Middle frontal gyrus (tissue), 1 donor: ENCODE results near the gene NUDT7.

Source experiments
- DNase-seq: peaks from one replicate; pipeline ENCODE4 v3.0.0-alpha.2; 2015; ENCODE audit warnings: low spot score; ENCODE audit errors: extremely low spot score

The NUDT7 gene

DNA sequence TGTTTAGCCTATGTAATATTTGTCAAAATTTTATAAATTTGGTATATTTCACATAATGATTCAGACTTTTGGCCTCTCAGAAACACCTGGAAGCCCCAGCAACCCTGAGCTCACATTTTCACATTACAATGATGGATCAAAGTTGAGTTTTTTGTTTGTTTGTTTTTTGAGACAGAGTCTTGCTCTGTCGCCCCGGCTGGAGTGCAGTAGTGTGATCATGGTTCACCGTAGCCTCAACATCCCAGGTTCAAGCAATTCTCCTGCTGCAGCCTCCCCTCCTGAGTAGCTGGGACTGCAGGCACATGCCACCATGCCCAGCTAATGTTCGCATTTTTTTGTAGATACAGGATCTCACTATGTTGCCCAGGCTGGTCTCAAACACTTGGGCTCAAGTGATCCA lies 55.4 kb downstream of the NUDT7 start:
- DNase-seq = no peak

DNA sequence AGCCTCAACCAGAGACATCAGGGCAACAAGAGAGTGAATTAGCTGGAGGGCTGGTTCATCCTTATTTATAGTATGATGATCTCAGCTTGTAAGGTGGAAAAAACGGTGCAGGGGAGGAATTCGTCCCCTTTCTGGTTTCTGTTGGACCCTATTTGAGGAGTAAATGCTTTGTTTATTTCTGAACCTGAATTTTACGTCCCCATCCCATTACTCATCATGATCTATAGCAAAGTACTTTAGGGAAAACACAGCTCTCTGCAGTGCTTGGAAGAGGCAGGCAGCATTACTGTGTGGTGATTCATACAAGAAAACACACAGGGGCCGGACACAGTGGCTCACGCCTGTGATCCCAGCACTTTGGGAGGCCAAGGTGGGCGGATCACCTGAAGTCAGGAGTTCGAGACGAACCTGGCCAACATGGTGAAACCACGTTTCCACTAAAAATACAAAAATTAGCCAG lies 58.1 kb downstream of the NUDT7 start:
- no peak for DNase-seq

DNA sequence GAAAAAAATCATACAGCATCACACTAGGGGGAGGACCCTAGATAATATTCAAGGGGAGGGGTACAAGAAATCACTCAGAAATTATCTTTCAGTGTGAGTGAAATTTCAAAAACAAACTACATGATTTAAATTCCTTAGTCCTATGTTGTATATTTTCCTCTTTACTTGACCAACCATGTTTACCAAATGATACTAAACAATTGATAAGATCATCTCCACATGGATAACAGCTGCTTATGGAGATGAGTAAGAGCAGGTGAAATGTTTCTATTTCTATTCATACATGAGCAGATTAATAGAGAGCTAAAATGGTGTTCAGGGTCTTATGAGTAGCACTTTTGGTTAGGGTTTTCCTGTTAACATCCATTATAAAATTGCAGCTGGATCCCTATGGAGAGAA lies 58.8 kb downstream of the NUDT7 start:
- no peak for DNase-seq

DNA sequence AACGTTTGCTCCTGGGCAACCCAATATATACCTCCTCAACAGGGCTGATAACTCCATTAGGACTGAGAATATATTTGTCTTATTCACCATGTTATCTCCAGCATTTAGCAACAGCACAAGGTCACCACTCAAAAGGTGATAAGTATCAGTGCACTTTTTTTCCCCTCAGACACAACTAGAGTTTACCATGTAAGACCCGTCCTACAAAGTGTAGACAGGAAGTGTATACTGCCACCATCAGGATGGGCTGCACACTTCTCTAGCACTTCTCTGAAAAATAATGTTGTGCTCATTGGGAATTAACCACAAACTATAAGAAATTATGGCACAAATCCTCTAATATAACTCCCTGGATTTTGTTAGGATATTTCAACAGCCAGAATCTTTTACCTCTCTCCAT lies 60.4 kb downstream of the NUDT7 start:
- no peak for DNase-seq

DNA sequence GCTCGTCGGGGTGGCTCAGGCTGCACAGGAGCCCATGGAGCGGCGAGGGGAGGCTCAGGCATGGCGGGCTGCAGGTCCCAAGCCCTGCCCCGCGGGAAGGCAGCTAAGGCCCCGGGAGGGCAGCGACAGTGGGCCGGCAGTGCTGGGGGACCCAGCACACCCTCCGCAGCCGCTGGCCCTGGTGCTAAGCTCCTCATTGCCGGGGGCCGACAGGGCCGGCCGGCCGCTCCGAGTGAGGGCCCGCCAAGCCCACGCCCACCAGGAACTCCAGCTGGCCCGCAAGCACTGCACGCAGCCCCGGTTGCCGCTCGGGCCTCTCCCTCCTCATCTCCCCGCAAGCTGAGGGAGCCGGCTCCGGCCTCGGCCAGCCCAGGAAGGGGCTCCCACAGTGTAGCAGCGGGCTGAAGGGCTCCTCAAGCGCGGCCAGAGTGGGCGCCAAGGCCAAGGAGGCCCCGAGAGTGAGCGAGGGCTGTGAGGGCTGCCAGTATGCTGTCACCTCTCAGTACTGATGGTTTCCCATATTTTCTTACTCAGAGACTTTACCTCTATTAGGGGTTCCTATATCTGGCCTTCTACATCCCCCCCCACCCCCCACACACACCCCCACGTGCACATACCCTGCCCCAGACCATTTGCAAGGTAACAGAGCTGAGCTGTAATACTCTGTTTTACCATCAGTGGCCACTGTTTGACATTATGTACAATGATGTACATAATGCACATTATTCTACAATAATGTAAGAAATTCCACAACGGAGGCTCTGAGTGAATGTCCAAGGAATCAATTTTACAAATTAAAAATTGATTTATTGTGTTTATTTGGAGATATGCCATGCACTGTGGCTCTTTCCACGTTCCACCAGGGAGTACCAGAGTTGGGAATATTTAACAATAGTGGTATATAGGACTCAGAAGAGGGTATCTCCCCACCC lies 62.4 kb downstream of the NUDT7 start:
- no peak for DNase-seq

DNA sequence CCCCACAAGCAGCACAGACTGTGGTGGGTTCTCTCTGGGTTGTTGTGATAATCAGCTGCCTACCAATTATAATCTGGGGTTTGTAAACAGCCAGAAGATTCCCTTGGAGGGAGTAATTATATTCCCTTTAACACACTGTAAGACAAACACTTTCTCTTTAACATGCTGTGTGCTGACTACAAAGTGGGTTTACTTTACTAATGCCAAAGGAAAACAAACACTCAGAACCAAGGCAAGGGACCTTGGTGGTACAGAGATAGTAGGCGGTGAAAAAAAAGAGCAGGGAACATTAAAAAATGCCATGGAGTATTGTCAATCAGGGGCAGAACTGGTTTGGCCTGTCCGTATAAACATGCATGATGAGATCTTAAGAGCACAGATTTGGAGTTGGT lies 63.1 kb downstream of the NUDT7 start:
- no peak for DNase-seq

DNA sequence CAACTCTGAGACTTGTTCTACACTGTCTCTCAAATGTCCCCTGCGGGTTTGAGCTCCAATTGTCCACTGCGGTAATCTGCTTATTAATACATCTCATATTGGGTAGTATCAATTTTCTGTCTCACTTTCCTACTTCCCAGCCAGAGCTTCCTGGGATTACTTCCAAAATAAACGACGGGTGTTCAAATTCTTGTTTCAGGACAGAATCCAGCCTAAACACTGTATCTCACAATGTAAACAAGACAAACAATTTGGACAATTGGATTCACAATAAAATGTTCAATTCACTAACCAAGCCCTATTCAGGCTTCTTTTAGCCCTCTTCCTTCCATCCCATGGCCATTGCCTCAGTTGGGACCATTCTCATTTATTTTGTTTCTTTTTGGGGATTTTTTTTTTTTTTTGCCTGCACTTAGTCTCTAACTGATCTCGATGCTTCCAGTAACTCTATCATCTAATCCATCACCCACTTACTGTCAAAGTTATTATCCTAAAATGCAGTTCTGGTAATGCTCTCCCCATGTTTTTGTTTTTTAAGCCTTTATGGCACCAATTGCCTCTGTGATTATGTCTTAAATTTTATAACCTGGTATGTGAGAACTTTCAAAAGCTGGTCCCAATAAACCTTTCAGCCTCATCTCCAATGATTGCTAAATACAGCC lies 64.0 kb downstream of the NUDT7 start:
- DNase-seq = no peak

DNA sequence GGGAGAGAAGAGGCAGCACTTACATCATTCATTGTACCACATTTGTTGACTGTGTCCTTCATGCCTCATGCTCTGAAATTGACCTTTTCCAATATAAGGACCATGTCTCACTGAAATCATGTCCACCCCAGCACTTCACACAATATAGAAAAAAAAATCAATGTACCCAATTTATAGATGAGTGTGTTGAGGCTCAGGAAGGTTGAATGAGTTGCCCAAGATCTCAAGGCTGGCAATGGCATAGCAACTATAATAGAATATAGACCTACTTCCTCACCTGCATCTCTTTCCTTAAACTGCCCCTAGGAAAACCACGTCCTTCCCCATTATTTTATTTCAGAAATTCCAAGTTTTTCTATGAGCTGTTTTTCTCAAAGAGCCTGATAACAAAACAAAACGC lies 65.1 kb downstream of the NUDT7 start:
- DNase-seq = no peak

DNA sequence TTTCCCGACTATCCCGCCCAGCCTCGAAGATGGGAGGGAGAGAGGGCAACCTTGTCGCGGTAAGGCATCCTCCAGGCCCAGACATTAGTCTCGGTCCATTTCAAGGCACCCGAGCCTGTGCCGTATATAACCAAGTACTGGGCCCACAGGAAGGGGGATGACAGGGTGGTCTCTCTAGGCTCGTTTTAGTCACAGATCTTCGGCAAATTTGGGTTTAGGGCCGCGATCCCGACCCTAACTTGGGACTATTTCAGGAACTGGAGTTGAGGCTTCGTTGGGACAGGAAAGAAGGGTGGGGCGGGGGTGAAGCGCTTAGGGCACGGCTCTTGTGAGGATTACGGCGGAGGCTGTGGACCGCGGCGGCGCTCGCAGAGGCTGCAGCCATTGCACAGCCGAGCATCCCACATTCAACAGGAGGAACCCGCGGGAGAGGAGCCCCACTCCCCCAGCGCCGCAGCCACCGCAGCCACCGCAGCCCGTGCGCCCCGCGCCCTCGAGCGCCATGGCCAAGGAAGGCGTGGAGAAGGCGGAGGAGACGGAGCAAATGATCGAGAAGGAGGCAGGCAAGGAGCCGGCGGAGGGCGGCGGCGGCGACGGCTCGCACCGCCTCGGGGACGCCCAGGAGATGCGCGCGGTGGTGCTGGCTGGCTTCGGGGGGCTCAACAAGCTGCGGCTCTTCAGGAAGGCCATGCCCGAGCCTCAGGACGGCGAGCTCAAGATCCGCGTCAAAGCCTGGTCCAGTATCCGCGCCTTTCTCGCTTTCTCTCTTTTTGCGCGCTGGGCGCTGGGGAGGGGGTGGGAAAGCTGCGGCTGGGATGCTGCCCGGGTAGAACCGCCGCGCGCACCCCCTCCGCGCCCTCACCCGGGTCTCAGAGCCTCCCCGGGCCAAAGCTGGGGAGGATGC lies 66.1 kb downstream of the NUDT7 start, which contains the start of gene VAT1L:
TSS of gene VAT1L (plus strand) at position 384 of the 904 bp plus-strand sequence. CDS start at position 503, 119 bp downstream.
- DNase-seq = peak; percentile 52

DNA sequence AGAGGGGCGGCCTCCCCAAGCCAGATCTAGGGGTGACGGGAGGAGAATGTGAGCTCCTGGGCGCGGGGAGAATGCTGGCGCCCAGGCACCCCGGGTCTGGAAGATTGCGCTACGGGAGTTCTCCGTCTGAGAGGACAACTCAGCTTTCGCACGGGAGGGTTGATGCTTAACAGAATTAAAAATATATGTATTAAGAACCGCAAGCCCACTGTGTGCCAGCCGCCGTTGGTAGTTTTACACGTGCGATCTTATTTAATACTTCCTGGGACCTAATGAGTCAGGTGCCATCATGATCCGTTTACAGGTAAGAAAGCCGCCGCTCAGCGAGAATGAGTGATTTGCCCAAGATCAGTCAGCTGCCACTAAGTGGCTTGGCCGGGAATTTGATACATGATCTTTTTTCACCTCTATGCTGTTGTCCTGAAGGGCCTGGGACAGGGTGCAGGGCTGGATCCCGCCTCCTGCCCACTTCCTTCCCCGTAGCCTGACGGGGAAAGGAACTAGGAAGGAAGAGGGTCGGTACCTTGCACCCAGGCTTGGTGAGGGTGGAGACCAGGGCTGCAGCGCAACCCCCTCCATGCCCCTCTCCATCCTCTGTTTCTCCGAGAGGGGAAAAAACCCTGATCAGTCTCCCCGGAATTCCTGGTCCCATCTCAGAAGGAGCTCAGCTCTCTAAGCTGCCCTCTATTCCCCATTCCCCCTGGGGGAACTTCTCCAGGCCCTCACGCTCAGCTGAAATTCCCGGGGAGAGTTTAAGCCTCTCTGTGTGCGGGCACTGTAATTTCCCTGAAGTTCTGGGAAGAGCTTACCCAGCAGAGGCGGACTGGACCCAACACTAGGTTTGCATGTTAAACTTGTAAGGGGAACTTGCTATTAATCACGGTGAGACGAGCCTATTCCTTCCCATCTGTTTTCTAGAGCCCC lies 67.0 kb downstream of the NUDT7 start:
- DNase-seq = no peak

DNA sequence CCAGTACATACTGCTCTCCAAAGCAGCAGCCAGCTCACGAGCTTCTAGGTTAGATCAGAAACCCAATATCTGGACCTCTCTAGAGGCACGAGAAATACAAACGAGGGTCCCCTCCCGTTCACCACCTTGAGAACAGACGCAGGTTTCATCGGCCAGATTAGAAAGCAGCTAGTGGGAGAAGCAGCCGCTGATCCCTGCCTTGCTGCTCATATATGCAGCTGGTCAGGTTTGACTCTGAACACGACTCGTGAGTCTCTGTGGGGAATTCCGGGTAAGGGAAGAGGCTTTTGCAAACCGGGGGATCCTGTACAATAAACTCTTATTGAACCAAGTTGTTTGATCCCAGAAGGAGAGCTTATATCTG lies 67.7 kb downstream of the NUDT7 start:
- no peak for DNase-seq

DNA sequence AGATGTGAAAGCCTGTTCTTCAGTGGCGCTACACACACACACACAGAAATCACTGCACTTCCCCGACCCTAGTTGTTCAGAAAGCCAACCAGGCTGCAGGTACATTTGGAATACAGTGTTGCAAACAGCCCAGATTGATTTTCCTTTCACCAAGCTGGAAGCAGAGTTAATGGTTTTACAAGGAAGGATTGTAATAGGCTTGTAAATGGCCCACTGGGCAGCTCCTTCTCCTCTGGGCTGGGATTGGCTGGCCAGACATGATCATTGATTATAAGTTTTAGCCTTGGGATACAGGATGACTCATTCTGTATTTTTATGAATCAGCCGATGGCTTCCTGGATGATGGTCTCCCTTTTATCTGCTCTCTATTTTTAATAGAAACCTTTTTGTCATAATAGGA lies 68.6 kb downstream of the NUDT7 start:
- no peak for DNase-seq
